Measurements from ENCODE around the gene SBNO1. TPM values are rescaled to one million over a fixed set of nuclear protein-coding genes. Genes with fewer than 3 reads are reported as not detected.
"Not testable (repeated sequence)": the region's sequence is repeated elsewhere in the genome, so short reads cannot be mapped to it uniquely, and the experiment has no call there.

Gene SBNO1
- total RNA-seq, 1 donor from 2014 or later, result 44.7 TPM

GRCh38 chr12:123379391-123379790 is 14.7 kb upstream of the SBNO1 start:
- Mint-ChIP-seq H3K27ac (ENCODE audit: unreplicated experiment) (no peak overlapping the region), H3K4me3 (ENCODE audit: unreplicated experiment) (no peak overlapping the region), H3K36me3 (ENCODE audit: low read depth, unreplicated experiment) (no peaks in the 10 kb centered on the region), H3K9me3 (ENCODE audit: unreplicated experiment) (no peaks in the 10 kb centered on the region), H3K4me1 (ENCODE audit: unreplicated experiment) (peaks cover 9% of the 10 kb centered on the region), H3K27me3 (ENCODE audit: unreplicated experiment) (peaks cover 2% of the 10 kb centered on the region)
- TF ChIP-seq CTCF (IDR thresholded peaks at IDR 0.05; ENCODE audit: unreplicated experiment), result no peak
- DNase-seq (ENCODE audit: low spot score), result no peak

DNA sequence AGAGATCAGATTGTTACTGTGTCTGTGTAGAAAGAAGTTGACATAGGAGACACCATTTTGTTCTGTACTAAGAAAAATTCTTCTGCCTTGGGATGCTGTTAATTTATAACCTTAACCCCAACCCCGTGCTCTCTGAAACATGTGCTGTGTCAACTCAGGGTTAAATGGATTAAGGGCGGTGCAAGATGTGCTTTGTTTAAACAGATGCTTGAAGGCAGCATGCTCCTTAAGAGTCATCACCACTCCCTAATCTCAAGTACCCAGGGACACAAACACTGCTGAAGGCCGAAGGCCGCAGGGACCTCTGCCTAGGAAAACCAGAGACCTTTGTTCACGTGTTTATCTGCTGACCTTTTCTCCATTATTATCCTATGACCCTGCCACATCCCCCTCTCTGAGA is 7.8 kb upstream of the SBNO1 start:
- H3K4me1 Mint-ChIP-seq (ENCODE audit: unreplicated experiment); DNase-seq (ENCODE audit: low spot score); H3K36me3 Mint-ChIP-seq (ENCODE audit: low read depth, unreplicated experiment); H3K9me3 Mint-ChIP-seq (ENCODE audit: unreplicated experiment); H3K27ac Mint-ChIP-seq (ENCODE audit: unreplicated experiment); H3K4me3 Mint-ChIP-seq (ENCODE audit: unreplicated experiment); H3K27me3 Mint-ChIP-seq (ENCODE audit: unreplicated experiment): not testable (repeated sequence)

- not testable (repeated sequence) for H3K27ac Mint-ChIP-seq (ENCODE audit: unreplicated experiment); H3K36me3 Mint-ChIP-seq (ENCODE audit: low read depth, unreplicated experiment); H3K4me3 Mint-ChIP-seq (ENCODE audit: unreplicated experiment); H3K4me1 Mint-ChIP-seq (ENCODE audit: unreplicated experiment); H3K9me3 Mint-ChIP-seq (ENCODE audit: unreplicated experiment); DNase-seq (ENCODE audit: low spot score); H3K27me3 Mint-ChIP-seq (ENCODE audit: unreplicated experiment)
These were observed 7.2 kb upstream of the SBNO1 start for GRCh38 chr12:123371667-123372368.

- no peak for TF ChIP-seq CTCF (IDR thresholded peaks at IDR 0.05; ENCODE audit: unreplicated experiment)
- Mint-ChIP-seq H3K4me1 (ENCODE audit: unreplicated experiment) (peaks cover 2% of the 10 kb centered on the region), H3K36me3 (ENCODE audit: low read depth, unreplicated experiment) (peaks cover 5% of the 10 kb centered on the region), H3K9me3 (ENCODE audit: unreplicated experiment) (no peaks in the 10 kb centered on the region), H3K27ac (ENCODE audit: unreplicated experiment) (no peak overlapping the region), H3K27me3 (ENCODE audit: unreplicated experiment) (peaks cover 5% of the 10 kb centered on the region), H3K4me3 (ENCODE audit: unreplicated experiment) (no peak overlapping the region)
- no peak for DNase-seq (ENCODE audit: low spot score)
These were observed 4.6 kb upstream of the SBNO1 start for GRCh38 chr12:123369229-123369628.

DNA sequence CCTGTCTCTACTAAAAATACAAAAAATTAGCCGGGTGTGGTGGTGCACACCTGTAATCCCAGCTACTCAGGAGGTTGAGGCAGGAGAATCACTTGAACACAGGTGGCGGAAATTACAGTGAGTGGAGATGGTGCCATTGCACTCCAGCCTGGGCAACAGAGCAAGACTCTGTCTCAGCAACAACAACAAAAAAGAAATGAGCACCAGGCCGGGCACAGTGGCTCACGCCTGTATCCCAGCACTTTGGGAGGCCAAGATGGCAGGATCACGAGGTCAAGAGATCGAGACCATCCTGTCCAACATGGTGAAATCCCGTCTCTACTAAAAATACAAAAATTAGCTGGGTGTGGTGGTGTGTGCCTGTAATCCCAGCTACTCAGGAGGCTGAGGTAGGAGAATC is 3.8 kb upstream of the SBNO1 start:
- not testable (repeated sequence) for H3K36me3 Mint-ChIP-seq (ENCODE audit: low read depth, unreplicated experiment); H3K9me3 Mint-ChIP-seq (ENCODE audit: unreplicated experiment); H3K4me1 Mint-ChIP-seq (ENCODE audit: unreplicated experiment); H3K4me3 Mint-ChIP-seq (ENCODE audit: unreplicated experiment); H3K27ac Mint-ChIP-seq (ENCODE audit: unreplicated experiment); H3K27me3 Mint-ChIP-seq (ENCODE audit: unreplicated experiment); DNase-seq (ENCODE audit: low spot score)

DNA sequence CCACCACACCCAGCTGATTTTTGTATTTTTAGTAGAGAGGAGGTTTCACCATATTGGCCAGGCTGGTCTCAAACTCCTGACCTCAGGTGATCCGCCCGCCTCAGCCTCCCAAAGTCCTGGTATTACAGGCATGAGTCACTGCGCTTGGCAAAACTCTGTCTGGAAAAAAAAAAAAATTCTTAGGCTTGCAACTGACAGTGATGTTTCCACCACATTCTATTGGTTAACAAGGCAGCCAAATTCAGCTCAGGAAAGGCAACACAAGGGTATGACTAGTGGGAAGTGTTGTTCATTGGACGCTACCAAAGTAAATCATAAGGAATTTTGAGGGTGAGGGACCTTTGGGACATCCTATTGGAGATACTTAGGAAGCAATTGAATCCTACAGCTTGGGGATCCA is 2.9 kb upstream of the SBNO1 start:
- Mint-ChIP-seq H3K4me3 (ENCODE audit: unreplicated experiment) (no peak overlapping the region), H3K36me3 (ENCODE audit: low read depth, unreplicated experiment) (peaks cover 5% of the 10 kb centered on the region), H3K27me3 (ENCODE audit: unreplicated experiment) (peaks cover 9% of the 10 kb centered on the region), H3K4me1 (ENCODE audit: unreplicated experiment) (peaks cover 12% of the 10 kb centered on the region), H3K9me3 (ENCODE audit: unreplicated experiment) (no peaks in the 10 kb centered on the region), H3K27ac (ENCODE audit: unreplicated experiment) (no peak overlapping the region)
- TF ChIP-seq CTCF (IDR thresholded peaks at IDR 0.05; ENCODE audit: unreplicated experiment), result no peak
- DNase-seq (ENCODE audit: low spot score), result no peak

Data from endothelial cell (in vitro differentiated cells).